Femur (tissue), 1 donor: ENCODE data around the gene CTCF.
"Not testable (repeated sequence)": the region's sequence is repeated elsewhere in the genome, so short reads cannot be mapped to it uniquely, and the experiment has no call there.

ENCODE experiments used
- DNase-seq: peaks from one replicate; pipeline ENCODE4 v3.0.0-alpha.2; 2017

The CTCF gene, protein sequence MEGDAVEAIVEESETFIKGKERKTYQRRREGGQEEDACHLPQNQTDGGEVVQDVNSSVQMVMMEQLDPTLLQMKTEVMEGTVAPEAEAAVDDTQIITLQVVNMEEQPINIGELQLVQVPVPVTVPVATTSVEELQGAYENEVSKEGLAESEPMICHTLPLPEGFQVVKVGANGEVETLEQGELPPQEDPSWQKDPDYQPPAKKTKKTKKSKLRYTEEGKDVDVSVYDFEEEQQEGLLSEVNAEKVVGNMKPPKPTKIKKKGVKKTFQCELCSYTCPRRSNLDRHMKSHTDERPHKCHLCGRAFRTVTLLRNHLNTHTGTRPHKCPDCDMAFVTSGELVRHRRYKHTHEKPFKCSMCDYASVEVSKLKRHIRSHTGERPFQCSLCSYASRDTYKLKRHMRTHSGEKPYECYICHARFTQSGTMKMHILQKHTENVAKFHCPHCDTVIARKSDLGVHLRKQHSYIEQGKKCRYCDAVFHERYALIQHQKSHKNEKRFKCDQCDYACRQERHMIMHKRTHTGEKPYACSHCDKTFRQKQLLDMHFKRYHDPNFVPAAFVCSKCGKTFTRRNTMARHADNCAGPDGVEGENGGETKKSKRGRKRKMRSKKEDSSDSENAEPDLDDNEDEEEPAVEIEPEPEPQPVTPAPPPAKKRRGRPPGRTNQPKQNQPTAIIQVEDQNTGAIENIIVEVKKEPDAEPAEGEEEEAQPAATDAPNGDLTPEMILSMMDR

DNA sequence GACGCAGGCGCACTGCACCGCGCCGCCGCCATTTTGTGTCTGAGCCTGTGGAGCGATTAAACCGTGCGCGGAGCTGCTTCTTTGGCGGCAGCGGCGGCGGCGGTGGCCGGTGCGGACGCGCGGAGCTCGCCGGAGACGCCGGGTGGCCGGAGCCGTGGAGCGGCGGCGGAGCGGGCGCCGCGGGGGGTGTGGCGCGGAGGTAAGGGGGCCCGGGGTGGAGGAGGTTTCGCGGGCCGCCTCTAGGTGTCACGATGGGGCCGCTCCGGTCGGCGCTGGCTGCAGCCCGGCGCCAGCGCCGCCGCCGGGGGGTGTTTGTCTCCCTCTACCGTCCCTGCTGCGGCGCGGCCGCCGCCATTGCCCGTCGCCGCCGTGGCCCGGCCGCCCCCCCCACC lies at the start of gene CTCF:
Gene CTCF (plus strand): TSS at position 1 of the 392 bp plus-strand sequence. CDS start 48,307 bp downstream, outside the sequence.
- peak; percentile 91 for DNase-seq

GRCh38 chr16:67513892-67514291 lies 48.4 kb upstream of the CTCF start:
- DNase-seq = not testable (repeated sequence)

DNA sequence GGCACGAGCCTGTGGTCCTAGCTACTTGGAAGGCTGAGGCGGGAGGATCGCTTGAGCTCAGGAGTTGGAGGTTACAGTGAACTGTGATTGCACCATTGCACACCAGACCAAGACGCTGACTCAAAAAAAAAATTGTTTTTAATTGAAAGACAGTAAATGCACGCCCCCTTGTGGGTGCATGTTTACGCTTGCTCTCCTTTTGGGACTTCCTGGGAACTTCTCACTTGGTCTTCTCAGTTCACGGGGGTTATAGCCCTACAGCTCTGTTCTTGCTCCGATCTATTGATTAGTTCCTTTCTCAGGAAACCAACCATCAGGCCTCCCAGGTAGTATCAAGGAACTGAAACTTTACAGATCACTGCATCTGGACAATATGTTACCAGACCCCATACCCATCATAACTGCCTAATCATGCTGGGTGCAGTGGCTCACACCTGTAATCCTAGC lies 47.9 kb upstream of the CTCF start:
- peak; percentile 80 for DNase-seq

- DNase-seq = no peak
Measured at GRCh38 chr16:67516296-67517154, 45.8 kb upstream of the CTCF start.

- DNase-seq = no peak
Measured at GRCh38 chr16:67517155-67517445, 45.2 kb upstream of the CTCF start.

DNA sequence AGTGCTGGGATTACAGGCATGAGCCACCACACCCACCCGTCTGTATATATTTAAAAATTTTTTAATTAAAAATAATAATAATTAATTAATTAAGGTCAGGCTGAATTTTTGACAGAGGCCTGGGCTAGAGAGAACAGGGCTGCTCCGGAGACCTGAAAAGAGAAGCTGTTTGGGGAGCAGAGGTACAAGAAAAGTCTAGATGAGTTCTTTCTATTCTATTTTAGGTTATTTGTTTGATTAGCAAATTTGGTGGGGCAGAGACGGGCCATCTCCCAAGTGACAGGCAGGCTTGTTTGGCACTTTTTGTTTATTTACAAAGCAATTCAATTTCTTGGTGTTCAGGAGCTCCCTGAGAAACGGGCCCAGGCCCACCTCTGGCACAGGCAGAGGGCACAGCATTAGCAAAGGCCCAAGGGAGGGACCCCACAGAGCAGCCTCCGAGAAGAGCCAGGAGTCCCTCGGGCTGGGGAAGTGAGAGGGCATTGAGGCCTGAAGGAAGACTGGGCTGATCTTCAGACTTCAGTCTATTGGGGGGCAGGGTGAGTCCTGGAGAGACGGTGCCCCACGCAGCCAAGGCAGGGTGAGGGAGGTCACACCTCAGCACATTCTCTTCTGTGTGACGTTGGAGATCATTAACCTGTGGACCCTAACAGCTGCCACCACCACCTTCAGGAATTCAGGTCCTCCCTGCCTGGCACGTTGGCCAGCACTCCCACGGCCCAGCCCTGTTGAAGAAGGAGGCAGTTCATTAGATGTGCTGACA lies 44.5 kb upstream of the CTCF start:
- no peak for DNase-seq

- no peak for DNase-seq
Measured at GRCh38 chr16:67518676-67519075, 43.6 kb upstream of the CTCF start.

- no peak for DNase-seq
Measured at GRCh38 chr16:67519242-67519641, 43.1 kb upstream of the CTCF start.

DNA sequence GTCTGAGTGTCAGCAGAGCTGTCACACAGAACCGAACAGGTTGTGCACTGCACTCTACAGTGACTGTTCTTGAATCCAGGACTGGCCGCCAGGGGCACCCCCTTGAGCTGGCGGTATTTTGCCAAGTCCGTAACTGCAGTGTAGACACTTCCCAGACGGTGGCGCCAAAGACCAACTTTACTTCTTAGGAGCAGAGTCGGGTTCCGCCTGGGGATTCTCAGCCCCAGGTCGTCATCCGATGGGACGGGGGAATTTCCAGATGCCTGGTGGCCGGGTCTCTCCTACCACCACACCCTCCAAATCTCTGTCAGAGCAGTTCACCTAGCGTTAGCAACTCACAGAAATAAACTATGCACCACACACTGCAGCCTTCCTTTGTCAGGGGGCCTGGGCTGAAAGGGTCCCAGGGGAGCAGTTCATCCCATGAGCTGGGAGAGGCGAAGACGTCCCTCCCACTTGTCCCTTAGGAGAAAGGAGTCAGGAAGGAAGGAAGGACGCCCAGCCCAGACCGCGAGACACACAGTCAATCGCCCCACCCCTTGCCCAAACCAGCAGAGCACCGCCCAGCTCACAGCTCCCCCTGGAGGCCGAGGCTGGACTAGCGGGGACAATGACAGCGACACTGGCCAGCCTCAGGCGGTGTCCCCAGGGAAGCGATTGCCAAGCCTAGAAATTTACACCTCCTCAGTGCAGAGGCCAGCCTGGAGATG lies 41.1 kb upstream of the CTCF start:
- peak; percentile 96 for DNase-seq

- no peak for DNase-seq
Measured at GRCh38 chr16:67525176-67525860, 37.0 kb upstream of the CTCF start.

DNA sequence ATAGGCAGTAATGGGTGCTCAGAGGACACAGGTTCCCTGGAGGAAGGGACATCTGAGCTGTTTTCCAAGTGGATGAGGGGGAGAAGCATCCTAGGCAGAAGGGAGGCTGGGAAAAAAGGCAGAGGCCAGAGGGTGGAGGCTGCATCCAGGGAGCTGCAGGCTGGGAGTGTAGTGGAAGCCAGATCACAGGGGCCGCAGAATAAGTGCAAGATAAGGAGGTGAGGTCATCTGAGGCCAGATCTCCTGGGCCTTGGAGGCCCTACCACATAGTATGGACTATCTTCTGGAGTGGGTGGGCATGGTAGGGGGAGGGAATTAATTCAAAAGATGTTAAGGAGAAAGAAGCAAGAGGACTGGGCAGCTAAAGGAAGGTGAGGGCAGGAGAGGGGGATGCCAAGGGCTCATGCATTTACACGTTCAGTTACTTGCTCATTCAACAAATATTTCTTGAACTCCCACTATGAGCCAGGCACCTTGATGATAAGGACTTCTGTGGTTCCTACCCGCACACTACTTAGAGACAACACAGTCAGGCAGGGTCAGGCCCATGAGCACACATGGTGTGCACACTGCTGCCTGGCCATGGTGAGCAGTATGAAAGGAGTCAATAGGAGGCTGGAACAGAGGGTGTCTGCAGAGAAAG lies 36.1 kb upstream of the CTCF start:
- DNase-seq = no peak

- peak; percentile 61 for DNase-seq
Measured at GRCh38 chr16:67528222-67528869, 34.0 kb upstream of the CTCF start, which contains the start of gene RIPOR1. Gene RIPOR1, plus strand, starts transcription at chr16:67528829. Its CDS starts 9,618 bp downstream, at chr16:67538447.

DNA sequence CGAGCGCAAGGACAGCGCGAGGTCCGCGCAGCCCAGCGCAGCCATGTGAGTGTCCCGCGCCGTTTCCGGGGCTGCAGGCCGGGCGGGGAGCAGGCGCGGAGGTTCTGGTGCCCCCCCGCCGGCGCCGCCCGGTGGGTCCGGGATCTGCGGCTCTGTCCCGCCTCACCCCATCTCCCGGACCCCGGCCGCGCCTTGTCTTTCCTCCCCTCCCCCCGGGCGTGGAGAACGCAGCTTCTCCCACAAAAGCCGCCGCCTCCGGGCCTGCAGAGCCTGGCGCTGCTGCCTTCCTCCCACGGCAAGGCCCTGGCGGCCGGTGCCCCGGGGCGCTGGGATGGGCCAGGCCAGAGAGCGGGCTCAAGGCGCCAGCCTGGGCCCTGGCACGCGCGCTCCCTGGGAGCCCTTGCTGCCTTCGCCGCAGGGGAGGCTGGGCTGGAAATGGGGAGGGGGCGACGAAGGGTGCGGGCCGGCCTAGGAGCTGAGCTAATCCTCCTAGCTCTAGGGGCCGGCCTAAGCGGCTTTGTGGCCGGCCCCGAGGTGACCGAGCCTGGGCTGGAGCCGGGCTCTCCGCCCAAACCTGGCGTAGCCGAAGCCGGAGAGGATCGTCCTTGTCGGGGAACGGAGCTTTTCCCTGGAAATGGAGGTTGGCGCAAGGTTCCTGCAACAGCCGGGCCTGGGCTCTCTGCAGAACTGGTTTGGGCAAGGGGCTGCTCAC lies 33.3 kb upstream of the CTCF start:
- peak; percentile 63 for DNase-seq

DNA sequence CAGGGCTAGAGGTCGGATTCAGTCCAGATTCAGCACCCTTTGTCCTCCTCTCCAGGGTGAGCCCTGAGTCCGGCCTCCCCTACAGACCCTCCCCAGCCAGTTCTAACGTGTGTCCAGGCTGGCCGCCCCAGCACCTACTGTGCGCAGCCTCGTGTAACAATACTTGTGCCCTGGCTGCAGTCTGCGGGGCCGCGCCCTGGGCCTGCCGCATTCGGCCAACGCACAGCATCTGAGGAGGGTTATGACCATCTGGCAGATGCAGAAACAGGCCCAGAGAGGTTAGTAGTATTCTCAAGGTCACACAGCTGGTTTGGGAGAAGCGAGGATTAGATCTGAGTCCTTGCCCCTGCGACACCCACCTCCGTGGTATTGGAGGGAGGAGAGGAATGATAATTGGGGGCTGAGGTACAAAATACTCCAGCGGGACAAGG lies 32.7 kb upstream of the CTCF start:
- no peak for DNase-seq

GRCh38 chr16:67530013-67530939 lies 32.0 kb upstream of the CTCF start:
- peak; percentile 85 for DNase-seq

- DNase-seq = peak; percentile 52
Measured at GRCh38 chr16:67531247-67531646, 31.1 kb upstream of the CTCF start.

DNA sequence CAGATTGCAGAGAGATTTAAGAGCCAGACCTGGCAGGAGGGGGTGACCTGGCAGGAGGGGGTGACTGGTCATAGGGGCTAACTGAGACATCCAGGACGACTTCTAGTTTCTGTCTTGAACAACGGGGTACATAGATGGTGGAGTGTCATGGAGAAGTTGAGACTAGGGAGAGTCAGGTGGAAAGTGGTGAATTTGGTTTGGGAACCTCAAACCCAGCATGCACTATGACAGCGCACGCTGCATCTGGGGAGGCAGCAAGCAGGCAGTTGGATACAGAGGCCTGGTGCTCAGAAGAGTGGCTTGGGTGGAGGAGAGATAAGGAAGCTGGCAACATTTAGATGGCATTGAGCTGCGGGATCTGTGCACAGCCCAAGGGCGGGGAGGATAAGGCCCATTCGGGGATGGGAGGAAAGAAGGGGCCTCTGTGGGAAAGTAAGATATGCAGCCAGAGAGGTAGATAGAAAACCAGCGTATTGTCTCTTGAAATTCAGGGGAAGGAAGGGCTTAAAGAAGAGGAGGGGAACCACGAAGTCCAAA lies 29.2 kb upstream of the CTCF start:
- no peak for DNase-seq

- not testable (repeated sequence) for DNase-seq
Measured at GRCh38 chr16:67533987-67534386, 28.3 kb upstream of the CTCF start.
